ENCODE results near the gene KRTAP5-11. TPM values are rescaled to one million over a fixed set of nuclear protein-coding genes. Genes with fewer than 3 reads are reported as not detected.
"Not testable (repeated sequence)": the region's sequence is repeated elsewhere in the genome, so short reads cannot be mapped to it uniquely, and the experiment has no call there.

KRTAP5-11 gene
- total and polyA plus RNA-seq, 7 experiments from 2014 or later: not detected

DNA sequence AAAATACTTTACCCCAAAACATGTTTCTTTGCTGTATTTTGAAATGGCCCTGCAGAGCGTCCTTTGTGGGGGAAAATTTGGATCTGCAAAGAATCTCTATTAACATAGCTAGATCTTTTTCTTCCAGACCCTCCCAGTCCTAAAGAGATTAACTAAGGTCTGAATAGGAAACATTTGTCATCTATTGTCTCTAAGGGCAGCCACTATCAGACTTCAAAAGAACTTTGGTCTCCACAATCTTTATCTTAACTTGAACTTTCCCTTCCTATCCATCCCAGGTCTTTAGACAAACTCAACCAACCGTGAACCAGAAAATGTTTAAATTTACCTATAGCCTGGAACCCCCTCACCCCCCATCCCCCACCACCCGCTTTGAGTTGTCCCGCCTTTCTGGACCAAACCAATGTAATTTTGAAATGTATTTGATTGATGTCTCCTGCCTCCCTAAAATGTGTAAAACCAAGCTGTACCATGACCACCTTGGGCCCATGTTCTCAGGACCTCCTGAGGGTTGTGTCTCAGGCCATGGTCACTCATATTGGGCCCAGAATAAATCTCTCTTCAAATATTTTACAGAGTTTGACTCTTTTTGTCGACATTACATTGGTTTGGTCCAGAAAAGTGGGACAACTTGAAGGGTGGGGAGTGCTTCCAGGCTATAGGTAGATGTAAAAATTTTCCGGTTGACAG is 38.0 kb downstream of the KRTAP5-11 start:
- H3K27me3 Mint-ChIP-seq: peaks cover 0 to 43% (median 26%) of the 10 kb centered on the region in 5 donors

DNA sequence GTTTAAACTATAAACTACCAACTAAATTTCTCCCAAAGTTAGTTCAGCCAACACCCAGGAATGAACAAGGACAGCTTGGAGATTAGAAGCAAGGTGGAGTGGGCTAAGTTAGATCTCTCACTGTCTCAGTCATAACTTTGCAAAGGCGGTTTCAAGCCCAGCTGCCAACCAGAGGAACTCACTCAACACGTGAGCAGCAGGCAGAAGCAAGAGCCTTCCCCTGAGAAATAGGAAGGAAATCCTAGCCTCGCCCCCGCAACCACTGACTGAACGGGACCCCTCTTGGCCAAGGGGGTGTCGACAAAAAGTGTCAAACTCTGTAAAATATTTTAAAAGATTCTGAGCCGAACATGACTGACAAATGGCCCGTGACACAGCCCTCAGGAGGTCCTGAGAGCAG is 38.8 kb downstream of the KRTAP5-11 start:
- ATAC-seq (no peak), DNase-seq (no peak)
- Mint-ChIP-seq H3K4me1 (peaks cover 0 to 11% (median 2%) of the 10 kb centered on the region in 7 donors), H3K27me3 (peaks cover 0 to 38% (median 18%) of the 10 kb centered on the region in 5 donors), H3K4me3 (no peak overlapping the region), H3K27ac (no peak overlapping the region), H3K9me3 (peaks cover 0 to 12% (median 9%) of the 10 kb centered on the region in 11 donors), H3K36me3 (peaks cover 0 to 8% (median 5%) of the 10 kb centered on the region in 5 donors)
- no peaks in the 10 kb centered on the region for H3K36me3 ChIP-seq (ENCODE audit: control insufficient read depth in 2 of 3, insufficient read depth in 3 of 3, low read length in 3 of 3)
- H3K4me1 ChIP-seq (ENCODE audit: control insufficient read depth in 2 of 2, insufficient read depth in 2 of 2, low read length in 2 of 2): no peaks in the 10 kb centered on the region
- no peak overlapping the region for H3K27ac ChIP-seq (ENCODE audit: low read depth, low read length)
- H3K27me3 ChIP-seq (ENCODE audit: control insufficient read depth in 2 of 2, insufficient read depth in 2 of 2, low read length in 2 of 2): no peaks in the 10 kb centered on the region
- H3K4me3 ChIP-seq (ENCODE audit: low read length): no peak overlapping the region
- no peaks in the 10 kb centered on the region for H3K9me3 ChIP-seq (ENCODE audit: control insufficient read depth in 2 of 3, low read length in 3 of 3)
- POLR2A ChIA-PET: no interaction called here
- intact Hi-C loops (cut with micrococcal nuclease): no loop called here
- CTCF ChIA-PET: no interaction called here

More for the DNA sequence above, 38.0 kb downstream of the KRTAP5-11 start:
- no peaks in the 10 kb centered on the region for H3K36me3 ChIP-seq (ENCODE audit: control insufficient read depth in 2 of 3, insufficient read depth in 3 of 3, low read length in 3 of 3)
- H3K4me3 ChIP-seq (ENCODE audit: low read length): no peak overlapping the region
- no peak for DNase-seq
- no peaks in the 10 kb centered on the region for H3K9me3 ChIP-seq (ENCODE audit: control insufficient read depth in 2 of 3, low read length in 3 of 3)
- POLR2A ChIA-PET: no interaction called here
- no peak overlapping the region for H3K27ac Mint-ChIP-seq
- no peaks in the 10 kb centered on the region for H3K4me1 ChIP-seq (ENCODE audit: control insufficient read depth in 2 of 2, insufficient read depth in 2 of 2, low read length in 2 of 2)
- peaks cover 0 to 8% (median 5%) of the 10 kb centered on the region in 5 donors for H3K36me3 Mint-ChIP-seq
- H3K9me3 Mint-ChIP-seq: peaks cover 0 to 12% (median 9%) of the 10 kb centered on the region in 11 donors
- no peak overlapping the region for H3K27ac ChIP-seq (ENCODE audit: low read depth, low read length)
- H3K4me3 Mint-ChIP-seq: no peak overlapping the region
- CTCF ChIA-PET: no interaction called here
- no peak for ATAC-seq
- no peaks in the 10 kb centered on the region for H3K27me3 ChIP-seq (ENCODE audit: control insufficient read depth in 2 of 2, insufficient read depth in 2 of 2, low read length in 2 of 2)
- H3K4me1 Mint-ChIP-seq: peaks cover 0 to 11% (median 2%) of the 10 kb centered on the region in 7 donors
- intact Hi-C loops (cut with micrococcal nuclease): no loop called here

DNA sequence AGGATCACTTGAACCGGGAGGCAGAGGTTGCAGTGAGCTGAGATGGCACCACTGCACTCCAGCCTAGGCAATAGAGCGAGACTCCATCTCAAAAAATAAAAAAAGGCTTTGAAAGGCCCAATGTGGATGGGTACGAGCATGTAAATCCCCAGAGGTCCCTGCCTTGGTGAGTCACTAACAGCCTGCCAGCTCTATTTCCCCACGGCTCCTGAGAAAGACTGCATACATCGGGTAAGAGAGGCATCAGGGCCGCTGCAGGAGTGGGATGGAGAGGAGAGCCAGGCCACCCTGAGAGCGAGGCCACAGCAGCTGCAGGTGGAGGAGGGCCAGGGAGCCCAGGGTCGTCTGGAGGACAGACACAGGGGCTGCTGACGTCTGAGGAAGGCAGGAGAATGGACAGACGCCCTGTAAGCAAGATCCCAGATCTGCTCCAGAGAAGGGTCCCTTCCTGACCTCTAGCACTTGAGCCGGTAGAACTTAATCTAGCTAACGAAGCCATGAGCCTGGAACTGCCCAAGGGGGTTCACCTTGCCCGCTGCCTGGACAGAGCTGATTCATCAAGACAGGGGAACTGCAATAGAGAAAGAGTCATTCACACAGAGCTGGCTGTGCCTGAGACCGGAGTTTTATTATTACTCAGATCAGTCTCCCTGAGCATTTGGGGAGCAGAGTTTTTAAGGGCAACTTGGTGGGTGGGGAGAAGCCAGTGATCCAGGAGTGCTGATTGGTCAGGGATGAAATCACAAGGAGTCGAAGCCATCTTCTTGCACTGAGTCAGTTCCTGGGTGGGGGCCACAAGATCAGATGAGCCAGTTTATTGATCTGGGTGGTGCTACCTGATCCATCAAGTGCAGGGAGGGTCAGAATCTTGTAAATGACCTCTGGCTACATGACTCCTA is 39.5 kb downstream of the KRTAP5-11 start:
- CTCF ChIA-PET: no interaction called here
- peaks cover 0 to 12% (median 9%) of the 10 kb centered on the region in 11 donors for H3K9me3 Mint-ChIP-seq
- H3K9me3 ChIP-seq (ENCODE audit: control insufficient read depth in 2 of 3, low read length in 3 of 3): no peaks in the 10 kb centered on the region
- intact Hi-C loops (cut with micrococcal nuclease): no loop called here
- peaks cover 0 to 11% (median 2%) of the 10 kb centered on the region in 7 donors for H3K4me1 Mint-ChIP-seq
- no peaks in the 10 kb centered on the region for H3K4me1 ChIP-seq (ENCODE audit: control insufficient read depth in 2 of 2, insufficient read depth in 2 of 2, low read length in 2 of 2)
- no peak for ATAC-seq
- no peaks in the 10 kb centered on the region for H3K36me3 ChIP-seq (ENCODE audit: control insufficient read depth in 2 of 3, insufficient read depth in 3 of 3, low read length in 3 of 3)
- no peak overlapping the region for H3K4me3 ChIP-seq (ENCODE audit: low read length)
- no peak overlapping the region for H3K4me3 Mint-ChIP-seq
- H3K27me3 Mint-ChIP-seq: peaks cover 0 to 37% (median 14%) of the 10 kb centered on the region in 5 donors
- no peaks in the 10 kb centered on the region for H3K27me3 ChIP-seq (ENCODE audit: control insufficient read depth in 2 of 2, insufficient read depth in 2 of 2, low read length in 2 of 2)
- no peak overlapping the region for H3K27ac ChIP-seq (ENCODE audit: low read depth, low read length)
- no peak for DNase-seq
- peaks cover 0 to 8% (median 5%) of the 10 kb centered on the region in 5 donors for H3K36me3 Mint-ChIP-seq
- H3K27ac Mint-ChIP-seq: no peak overlapping the region
- POLR2A ChIA-PET: no interaction called here

DNA sequence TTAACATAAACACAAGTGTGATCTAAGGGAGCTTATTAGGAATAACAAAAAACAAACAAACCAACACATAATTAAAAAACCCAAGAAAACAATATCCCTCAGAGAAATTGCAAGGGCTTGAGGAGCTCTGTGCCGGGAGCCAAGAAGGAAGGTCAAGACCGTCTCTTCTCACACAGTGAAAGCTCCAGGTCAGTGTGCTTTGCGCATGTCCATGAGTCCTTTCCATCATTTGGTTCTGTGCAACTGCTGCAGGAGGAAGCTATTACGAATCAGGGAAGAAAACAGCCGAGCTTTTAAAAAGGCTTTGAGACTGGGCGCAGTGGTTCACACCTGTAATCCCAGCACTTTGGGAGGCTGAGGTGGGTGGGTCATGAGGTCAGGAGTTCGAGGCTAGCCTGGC is 40.3 kb downstream of the KRTAP5-11 start:
- Histone ChIP-seq H3K27ac (ENCODE audit: low read depth, low read length) (no peak overlapping the region), H3K36me3 (ENCODE audit: control insufficient read depth in 2 of 3, insufficient read depth in 3 of 3, low read length in 3 of 3) (no peaks in the 10 kb centered on the region), H3K9me3 (ENCODE audit: control insufficient read depth in 2 of 3, low read length in 3 of 3) (no peaks in the 10 kb centered on the region), H3K4me1 (ENCODE audit: control insufficient read depth in 2 of 2, insufficient read depth in 2 of 2, low read length in 2 of 2) (no peaks in the 10 kb centered on the region), H3K27me3 (ENCODE audit: control insufficient read depth in 2 of 2, insufficient read depth in 2 of 2, low read length in 2 of 2) (no peaks in the 10 kb centered on the region), H3K4me3 (ENCODE audit: low read length) (no peak overlapping the region)
- peaks cover 0 to 8% (median 5%) of the 10 kb centered on the region in 5 donors for H3K36me3 Mint-ChIP-seq
- no peak for DNase-seq
- intact Hi-C loops (cut with micrococcal nuclease): no loop called here
- H3K4me3 Mint-ChIP-seq: no peak overlapping the region
- POLR2A ChIA-PET: no interaction called here
- H3K4me1 Mint-ChIP-seq: peaks cover 0 to 11% (median 2%) of the 10 kb centered on the region in 7 donors
- CTCF ChIA-PET: no interaction called here
- no peak for ATAC-seq
- no peak overlapping the region for H3K27ac Mint-ChIP-seq
- H3K27me3 Mint-ChIP-seq: peaks cover 0 to 30% (median 12%) of the 10 kb centered on the region in 5 donors
- H3K9me3 Mint-ChIP-seq: peaks cover 0 to 12% (median 9%) of the 10 kb centered on the region in 11 donors

DNA sequence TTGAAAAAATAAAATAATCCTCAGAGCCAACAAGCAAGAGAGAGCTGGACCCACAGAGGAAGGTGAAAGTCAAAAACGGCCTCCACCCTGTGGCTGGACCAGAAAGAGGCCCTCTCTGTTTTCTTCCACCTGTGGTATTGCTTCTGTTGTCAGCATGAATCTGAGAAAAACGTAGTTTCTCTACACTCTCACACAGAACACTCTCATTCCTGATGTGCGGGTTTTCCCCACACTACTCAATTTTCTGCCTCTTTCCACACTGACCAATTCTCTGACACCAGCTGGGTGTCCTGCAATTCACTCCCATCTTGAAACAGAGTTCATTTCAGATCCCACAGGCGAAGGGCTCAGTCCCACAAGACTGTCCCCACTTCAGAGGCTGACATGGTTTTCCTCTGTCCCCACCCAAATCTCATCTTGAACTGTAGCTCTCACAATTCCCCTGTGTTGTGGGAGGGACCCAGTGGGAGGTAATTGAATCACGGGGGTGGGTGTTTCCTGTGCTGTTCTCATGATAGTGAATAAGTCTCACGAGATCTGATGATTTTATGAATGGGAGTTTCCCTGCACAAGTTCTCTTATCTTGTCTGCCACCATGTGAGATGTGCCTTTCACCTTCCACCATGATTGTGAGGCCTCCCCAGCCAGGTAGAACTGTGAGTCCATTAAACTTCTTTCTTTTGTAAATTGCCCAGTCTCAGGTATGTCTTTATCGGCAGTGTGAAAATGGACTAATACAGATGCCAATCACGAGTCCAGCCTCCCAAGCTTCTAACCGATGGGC is 42.0 kb downstream of the KRTAP5-11 start:
- CTCF ChIA-PET; H3K4me3 ChIP-seq (ENCODE audit: low read length); H3K27ac Mint-ChIP-seq; intact Hi-C loops (cut with micrococcal nuclease); H3K4me1 ChIP-seq (ENCODE audit: control insufficient read depth in 2 of 2, insufficient read depth in 2 of 2, low read length in 2 of 2); H3K36me3 Mint-ChIP-seq; POLR2A ChIA-PET; H3K36me3 ChIP-seq (ENCODE audit: control insufficient read depth in 2 of 3, insufficient read depth in 3 of 3, low read length in 3 of 3); DNase-seq; H3K27me3 ChIP-seq (ENCODE audit: control insufficient read depth in 2 of 2, insufficient read depth in 2 of 2, low read length in 2 of 2); ATAC-seq; H3K27ac ChIP-seq (ENCODE audit: low read depth, low read length); H3K9me3 ChIP-seq (ENCODE audit: control insufficient read depth in 2 of 3, low read length in 3 of 3); H3K4me3 Mint-ChIP-seq: not testable (repeated sequence)
- Mint-ChIP-seq H3K27me3 (peaks cover 0 to 23% (median 11%) of the 10 kb centered on the region in 5 donors), H3K4me1 (peaks cover 0 to 11% (median 2%) of the 10 kb centered on the region in 7 donors), H3K9me3 (peaks cover 0 to 12% (median 7%) of the 10 kb centered on the region in 11 donors)

DNA sequence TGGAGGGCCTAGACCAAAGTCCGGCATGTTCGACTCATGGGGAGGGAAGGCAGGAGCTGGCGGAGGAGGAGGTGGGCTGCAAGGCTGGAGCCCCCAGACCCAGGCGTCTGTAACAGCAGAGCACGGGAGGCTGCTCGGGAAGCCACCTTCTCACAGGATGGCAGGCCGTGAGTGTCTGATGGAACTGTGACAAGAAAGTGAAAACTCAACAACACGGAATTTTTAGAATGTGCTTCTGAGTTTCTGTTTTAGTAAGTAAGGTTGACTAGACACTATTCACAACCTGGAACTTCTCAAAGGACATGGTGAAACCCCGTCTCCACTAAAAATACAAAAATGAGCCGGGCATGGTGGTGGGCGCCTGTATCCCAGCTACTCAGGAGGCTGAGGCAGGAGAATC is 42.7 kb downstream of the KRTAP5-11 start:
- intact Hi-C loops (cut with micrococcal nuclease): not testable (repeated sequence)

More for the DNA sequence above, 42.7 kb downstream of the KRTAP5-11 start:
- DNase-seq; H3K27me3 ChIP-seq (ENCODE audit: control insufficient read depth in 2 of 2, insufficient read depth in 2 of 2, low read length in 2 of 2); H3K27ac ChIP-seq (ENCODE audit: low read depth, low read length); H3K4me1 ChIP-seq (ENCODE audit: control insufficient read depth in 2 of 2, insufficient read depth in 2 of 2, low read length in 2 of 2); H3K36me3 ChIP-seq (ENCODE audit: control insufficient read depth in 2 of 3, insufficient read depth in 3 of 3, low read length in 3 of 3); H3K36me3 Mint-ChIP-seq; H3K9me3 ChIP-seq (ENCODE audit: control insufficient read depth in 2 of 3, low read length in 3 of 3); ATAC-seq; H3K27ac Mint-ChIP-seq; CTCF ChIA-PET; POLR2A ChIA-PET; H3K4me3 ChIP-seq (ENCODE audit: low read length); H3K4me3 Mint-ChIP-seq: not testable (repeated sequence)
- H3K27me3 Mint-ChIP-seq: peaks cover 0 to 23% (median 7%) of the 10 kb centered on the region in 5 donors
- H3K9me3 Mint-ChIP-seq: peaks cover 0 to 12% (median 7%) of the 10 kb centered on the region in 11 donors
- peaks cover 0 to 11% (median 2%) of the 10 kb centered on the region in 7 donors for H3K4me1 Mint-ChIP-seq

Measured in naive thymus-derived CD4-positive, alpha-beta T cell (primary cell).